ENCODE measurements around the gene ZMIZ1. TPM values are rescaled to one million over a fixed set of nuclear protein-coding genes. Genes with fewer than 3 reads are reported as not detected.

ZMIZ1 gene
- total RNA-seq, 1 experiment from 2014 or later = 42.3 TPM

DNA sequence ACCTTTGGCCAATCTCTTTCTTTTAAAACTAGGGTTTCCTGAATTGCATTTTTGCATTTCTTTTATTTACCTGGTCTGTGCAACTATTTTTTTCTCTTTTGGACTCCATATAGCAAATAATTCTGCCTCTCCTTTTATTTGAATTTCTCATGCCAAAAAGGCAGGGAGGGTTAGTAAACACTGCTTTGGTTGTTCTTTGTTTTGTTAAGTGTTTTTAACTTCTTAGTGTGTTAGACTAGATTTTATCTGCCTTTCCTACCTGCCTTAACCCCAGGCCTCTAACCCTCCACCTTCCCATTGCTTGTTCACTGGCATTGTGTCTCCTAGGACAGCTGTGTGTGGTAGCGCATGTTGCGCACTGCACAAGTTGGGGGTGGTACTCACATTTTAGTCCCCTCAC is 18.1 kb downstream of the ZMIZ1 start:
- CTCF ChIA-PET = no interaction called here
- no peaks in the 10 kb centered on the region for H3K27me3 ChIP-seq (replicated peaks; ENCODE audit: control insufficient read depth, insufficient read depth, low read length)
- no peaks in the 10 kb centered on the region for H3K9me3 ChIP-seq
- Mint-ChIP-seq H3K4me1 (ENCODE audit: low read depth, unreplicated experiment) (peaks cover 34% of the 10 kb centered on the region), H3K4me3 (ENCODE audit: unreplicated experiment) (no peak overlapping the region), H3K9me3 (ENCODE audit: unreplicated experiment) (no peaks in the 10 kb centered on the region), H3K27me3 (ENCODE audit: insufficient read depth, unreplicated experiment) (no peaks in the 10 kb centered on the region), H3K27ac (ENCODE audit: unreplicated experiment) (no peak overlapping the region), H3K36me3 (ENCODE audit: insufficient read depth, unreplicated experiment) (peaks cover 26% of the 10 kb centered on the region)
- intact Hi-C loops (cut with micrococcal nuclease; ENCODE audit: unreplicated experiment) = no loop called here
- BruUV-seq (replicated peaks) = no TSS peak
- no peak for DNase-seq
- H3K4me3 ChIP-seq (ENCODE audit: low read depth, low read length) = no peak overlapping the region
- no peaks in the 10 kb centered on the region; the same call in none of the 2 replicates for H3K36me3 ChIP-seq (ENCODE audit: control insufficient read depth, insufficient read depth, low read length)
- POLR2A ChIA-PET = no interaction called here
- TF ChIP-seq, protein P1, sequence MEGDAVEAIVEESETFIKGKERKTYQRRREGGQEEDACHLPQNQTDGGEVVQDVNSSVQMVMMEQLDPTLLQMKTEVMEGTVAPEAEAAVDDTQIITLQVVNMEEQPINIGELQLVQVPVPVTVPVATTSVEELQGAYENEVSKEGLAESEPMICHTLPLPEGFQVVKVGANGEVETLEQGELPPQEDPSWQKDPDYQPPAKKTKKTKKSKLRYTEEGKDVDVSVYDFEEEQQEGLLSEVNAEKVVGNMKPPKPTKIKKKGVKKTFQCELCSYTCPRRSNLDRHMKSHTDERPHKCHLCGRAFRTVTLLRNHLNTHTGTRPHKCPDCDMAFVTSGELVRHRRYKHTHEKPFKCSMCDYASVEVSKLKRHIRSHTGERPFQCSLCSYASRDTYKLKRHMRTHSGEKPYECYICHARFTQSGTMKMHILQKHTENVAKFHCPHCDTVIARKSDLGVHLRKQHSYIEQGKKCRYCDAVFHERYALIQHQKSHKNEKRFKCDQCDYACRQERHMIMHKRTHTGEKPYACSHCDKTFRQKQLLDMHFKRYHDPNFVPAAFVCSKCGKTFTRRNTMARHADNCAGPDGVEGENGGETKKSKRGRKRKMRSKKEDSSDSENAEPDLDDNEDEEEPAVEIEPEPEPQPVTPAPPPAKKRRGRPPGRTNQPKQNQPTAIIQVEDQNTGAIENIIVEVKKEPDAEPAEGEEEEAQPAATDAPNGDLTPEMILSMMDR (IDR thresholded peaks at IDR 0.05; ENCODE audit: insufficient read depth in 1 of 2, low read depth in 1 of 2, low read length in 1 of 2, severe bottlenecking in 1 of 2, unreplicated experiment in 1 of 2) = no peak
- peaks cover 6% of the 10 kb centered on the region for H3K4me1 ChIP-seq

DNA sequence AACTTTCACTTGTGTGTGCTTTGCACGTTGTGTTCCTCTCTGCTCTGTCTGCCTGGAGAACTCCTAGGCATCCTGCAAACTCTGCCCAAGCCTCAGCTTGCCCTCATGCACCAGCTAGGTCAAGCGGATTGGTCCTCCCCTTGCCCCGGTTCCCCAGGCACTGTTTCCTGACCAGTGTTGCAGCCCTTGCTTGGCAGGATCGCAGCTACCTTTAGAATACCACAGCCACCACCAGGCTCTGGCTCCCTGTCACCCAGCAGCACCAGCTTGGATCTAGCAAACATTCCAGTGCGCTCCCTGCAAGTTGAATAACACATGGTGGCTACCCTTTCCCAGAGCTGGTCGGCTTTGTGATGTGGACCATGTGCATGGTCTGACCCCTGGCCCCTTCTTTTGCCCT is 19.0 kb downstream of the ZMIZ1 start:
- Mint-ChIP-seq H3K4me1 (ENCODE audit: low read depth, unreplicated experiment) (peaks cover 40% of the 10 kb centered on the region), H3K27me3 (ENCODE audit: insufficient read depth, unreplicated experiment) (no peaks in the 10 kb centered on the region), H3K36me3 (ENCODE audit: insufficient read depth, unreplicated experiment) (peaks cover 26% of the 10 kb centered on the region), H3K9me3 (ENCODE audit: unreplicated experiment) (no peaks in the 10 kb centered on the region), H3K4me3 (ENCODE audit: unreplicated experiment) (no peak overlapping the region), H3K27ac (ENCODE audit: unreplicated experiment) (no peak overlapping the region)
- CTCF ChIA-PET = no interaction called here
- H3K4me1 ChIP-seq = peaks cover 6% of the 10 kb centered on the region
- no peak overlapping the region for H3K4me3 ChIP-seq (ENCODE audit: low read depth, low read length)
- no peaks in the 10 kb centered on the region for H3K9me3 ChIP-seq
- TF ChIP-seq, protein P1 (IDR thresholded peaks at IDR 0.05; ENCODE audit: insufficient read depth in 1 of 2, low read depth in 1 of 2, low read length in 1 of 2, severe bottlenecking in 1 of 2, unreplicated experiment in 1 of 2) = no peak
- intact Hi-C loops (cut with micrococcal nuclease; ENCODE audit: unreplicated experiment) = no loop called here
- DNase-seq = no peak
- POLR2A ChIA-PET = no interaction called here
- H3K27me3 ChIP-seq (replicated peaks; ENCODE audit: control insufficient read depth, insufficient read depth, low read length) = no peaks in the 10 kb centered on the region
- no TSS peak for BruUV-seq (replicated peaks)
- no peaks in the 10 kb centered on the region; the same call in none of the 2 replicates for H3K36me3 ChIP-seq (ENCODE audit: control insufficient read depth, insufficient read depth, low read length)

DNA sequence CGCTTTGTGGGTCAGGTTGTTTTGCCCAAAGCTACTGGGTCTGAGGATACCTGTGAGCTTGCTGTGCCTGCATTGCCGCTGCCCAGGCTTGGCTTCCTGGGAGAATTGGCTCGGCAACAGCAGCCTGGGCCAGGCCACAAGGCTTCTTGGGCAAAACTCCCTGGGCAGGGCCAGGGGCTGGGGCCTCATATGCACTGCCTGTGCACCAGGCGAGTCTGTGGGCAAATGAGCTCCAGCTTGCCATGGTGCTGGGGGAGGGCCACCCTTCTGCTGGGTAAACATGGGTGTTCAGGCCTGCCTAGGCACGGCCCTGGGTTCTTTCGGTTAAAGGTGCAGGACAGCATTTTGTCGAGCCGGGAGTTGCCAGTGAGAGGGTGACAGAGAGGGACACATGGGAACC is 19.4 kb downstream of the ZMIZ1 start:
- Mint-ChIP-seq H3K27me3 (ENCODE audit: insufficient read depth, unreplicated experiment) (no peaks in the 10 kb centered on the region), H3K27ac (ENCODE audit: unreplicated experiment) (no peak overlapping the region), H3K4me1 (ENCODE audit: low read depth, unreplicated experiment) (peaks cover 40% of the 10 kb centered on the region), H3K4me3 (ENCODE audit: unreplicated experiment) (no peak overlapping the region), H3K9me3 (ENCODE audit: unreplicated experiment) (no peaks in the 10 kb centered on the region), H3K36me3 (ENCODE audit: insufficient read depth, unreplicated experiment) (peaks cover 22% of the 10 kb centered on the region)
- TF ChIP-seq, protein P1 (IDR thresholded peaks at IDR 0.05; ENCODE audit: insufficient read depth in 1 of 2, low read depth in 1 of 2, low read length in 1 of 2, severe bottlenecking in 1 of 2, unreplicated experiment in 1 of 2) = no peak
- POLR2A ChIA-PET = no interaction called here
- peaks cover 6% of the 10 kb centered on the region for H3K4me1 ChIP-seq
- H3K9me3 ChIP-seq = no peaks in the 10 kb centered on the region
- no peaks in the 10 kb centered on the region; the same call in none of the 2 replicates for H3K36me3 ChIP-seq (ENCODE audit: control insufficient read depth, insufficient read depth, low read length)
- no peaks in the 10 kb centered on the region for H3K27me3 ChIP-seq (replicated peaks; ENCODE audit: control insufficient read depth, insufficient read depth, low read length)
- intact Hi-C loops (cut with micrococcal nuclease; ENCODE audit: unreplicated experiment) = no loop called here
- H3K4me3 ChIP-seq (ENCODE audit: low read depth, low read length) = no peak overlapping the region
- no TSS peak for BruUV-seq (replicated peaks)
- CTCF ChIA-PET = no interaction called here
- DNase-seq = no peak

All from Caco-2 (cell line).